ENCODE data around the gene TMUB1.

The TMUB1 gene

DNA sequence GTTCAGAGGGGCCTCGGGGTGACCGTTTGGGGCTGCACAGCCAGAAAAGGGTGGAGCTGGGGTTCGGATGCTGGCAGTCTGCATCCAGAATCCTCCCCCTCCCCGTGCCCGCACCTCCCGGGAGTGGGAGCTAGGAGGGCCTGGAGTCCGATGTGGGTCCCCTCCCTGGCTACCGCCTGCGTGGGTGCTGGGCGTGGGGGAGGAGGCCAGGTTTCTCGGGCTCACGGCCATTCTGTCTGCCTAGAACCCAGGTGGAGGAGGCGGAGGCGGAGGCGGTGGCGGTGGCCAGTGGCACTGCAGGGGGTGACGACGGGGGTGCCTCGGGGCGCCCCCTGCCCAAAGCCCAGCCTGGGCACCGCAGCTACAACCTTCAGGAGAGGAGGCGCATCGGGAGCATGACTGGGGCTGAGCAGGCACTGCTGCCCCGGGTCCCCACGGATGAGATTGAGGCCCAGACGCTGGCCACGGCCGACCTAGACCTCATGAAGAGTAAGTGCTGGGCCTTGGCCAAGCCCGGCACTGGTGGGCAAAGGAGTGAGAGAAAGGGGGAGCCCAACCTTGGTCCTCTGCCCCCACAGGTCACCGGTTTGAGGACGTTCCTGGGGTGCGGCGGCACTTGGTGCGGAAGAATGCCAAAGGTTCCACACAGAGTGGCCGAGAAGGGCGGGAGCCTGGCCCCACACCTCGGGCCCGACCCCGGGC lies 16.9 kb downstream of the TMUB1 start:
- DNase-seq: no peak

GRCh38 chr7:151065516-151065915 lies 17.8 kb downstream of the TMUB1 start:
- no peak for DNase-seq

GRCh38 chr7:151064993-151065392 lies 18.3 kb downstream of the TMUB1 start:
- no peak for DNase-seq

DNA sequence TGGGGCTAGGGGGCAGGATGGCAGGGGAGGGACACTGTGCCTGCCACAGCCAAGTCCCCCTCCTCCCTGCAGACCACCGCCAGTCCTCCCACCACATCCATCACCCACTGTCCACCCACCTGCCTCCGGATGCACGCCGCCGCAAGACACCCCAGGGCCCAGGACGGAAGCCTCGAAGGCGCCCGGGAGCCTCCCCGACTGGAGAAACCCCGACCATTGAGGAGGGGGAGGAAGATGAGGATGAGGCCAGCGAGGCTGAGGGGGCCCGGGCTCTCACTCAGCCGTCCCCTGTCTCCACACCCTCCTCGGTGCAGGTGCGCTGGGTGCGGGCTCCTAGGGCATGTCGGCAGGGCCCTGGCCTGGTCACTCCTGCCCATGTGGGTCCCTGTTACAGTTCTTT lies 18.8 kb downstream of the TMUB1 start:
- DNase-seq: no peak

DNA sequence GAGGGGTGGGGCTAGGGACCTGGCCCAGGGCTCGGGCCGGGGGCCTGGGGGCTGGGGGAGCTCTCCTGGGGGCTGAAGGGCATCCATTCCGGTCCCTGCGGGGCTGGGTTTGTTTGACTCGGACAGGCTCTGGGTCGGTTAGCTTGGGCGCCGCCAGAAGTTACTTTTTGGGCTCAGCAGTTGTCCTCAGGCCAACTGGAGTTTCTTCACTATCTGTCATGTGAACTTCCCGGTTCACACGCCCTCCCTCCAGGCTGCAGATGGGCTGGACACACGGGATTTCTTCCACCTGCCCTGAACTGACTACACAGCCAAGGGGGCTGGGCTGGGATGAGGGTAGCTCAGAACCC lies 20.1 kb downstream of the TMUB1 start:
- DNase-seq: no peak

GRCh38 chr7:151062399-151063211 lies 20.7 kb downstream of the TMUB1 start:
- DNase-seq: no peak

- DNase-seq: no peak
These were observed 21.2 kb downstream of the TMUB1 start for GRCh38 chr7:151062111-151062398.

- DNase-seq: no peak
These were observed 21.8 kb downstream of the TMUB1 start for GRCh38 chr7:151061213-151062110.

GRCh38 chr7:151060416-151061212 lies 22.7 kb downstream of the TMUB1 start:
- DNase-seq: no peak

DNA sequence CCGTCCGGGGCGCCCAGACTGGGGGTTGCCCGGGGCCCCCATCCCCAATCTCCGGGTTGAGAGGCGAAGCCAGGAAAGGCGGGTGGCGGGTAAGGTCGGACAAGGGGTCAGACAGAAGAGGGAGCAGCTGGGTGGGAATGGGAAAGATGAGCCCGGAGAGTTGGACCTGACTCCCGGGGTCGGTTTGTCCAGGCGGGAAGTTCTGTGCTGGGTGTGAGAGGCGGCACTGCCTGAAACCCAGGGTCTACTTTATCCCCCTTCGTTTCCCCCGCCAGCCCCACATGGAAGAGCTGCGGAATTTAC lies 23.2 kb downstream of the TMUB1 start:
- no peak for DNase-seq

GRCh38 chr7:151059367-151060112 lies 23.8 kb downstream of the TMUB1 start, which contains the start of gene SLC4A2:
TSS of gene SLC4A2 (plus strand) at chr7:151059589. CDS start at chr7:151061988, 2,399 bp downstream.
- DNase-seq: no peak

- no peak for DNase-seq
These were observed 24.4 kb downstream of the TMUB1 start for GRCh38 chr7:151058781-151059366.

DNA sequence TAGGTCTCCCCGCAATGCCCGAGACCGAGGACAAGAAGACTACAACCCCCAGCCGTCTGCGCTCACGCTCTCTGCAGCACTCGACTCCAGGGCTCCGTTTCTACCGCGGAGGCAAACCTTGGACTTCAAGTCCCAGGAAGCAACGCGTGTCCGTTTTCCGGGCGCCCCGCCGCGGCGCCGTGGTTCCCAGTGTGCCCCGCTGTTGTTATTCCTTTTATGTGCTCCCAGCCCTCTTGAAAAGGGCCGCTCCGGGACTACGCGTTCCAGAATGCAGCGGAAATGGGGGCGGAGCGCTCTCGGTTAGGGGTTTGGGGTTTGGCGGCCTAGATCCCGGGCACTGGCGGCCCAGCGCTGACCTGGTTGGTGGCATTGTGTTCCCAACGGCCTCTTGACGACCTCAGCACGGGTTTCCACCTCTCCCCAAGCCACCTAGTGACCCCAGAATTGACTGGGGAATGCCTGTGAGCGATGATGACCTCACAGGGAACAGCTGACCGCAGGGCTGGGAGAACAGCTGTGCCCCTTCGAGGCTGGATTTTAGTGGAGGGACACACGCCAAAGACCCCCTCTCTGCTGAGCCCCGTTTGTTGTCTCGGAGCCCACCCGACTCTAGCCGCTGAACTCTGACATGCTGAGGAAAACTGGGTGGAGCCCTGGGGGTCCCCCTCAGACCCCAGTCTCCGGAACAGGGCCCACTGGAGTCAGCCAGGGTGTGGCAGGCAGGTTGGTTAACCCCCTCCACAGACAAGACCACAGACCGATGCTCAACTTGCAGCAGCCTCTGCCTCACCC lies 25.1 kb downstream of the TMUB1 start:
- peak; percentile 99 for DNase-seq

DNA sequence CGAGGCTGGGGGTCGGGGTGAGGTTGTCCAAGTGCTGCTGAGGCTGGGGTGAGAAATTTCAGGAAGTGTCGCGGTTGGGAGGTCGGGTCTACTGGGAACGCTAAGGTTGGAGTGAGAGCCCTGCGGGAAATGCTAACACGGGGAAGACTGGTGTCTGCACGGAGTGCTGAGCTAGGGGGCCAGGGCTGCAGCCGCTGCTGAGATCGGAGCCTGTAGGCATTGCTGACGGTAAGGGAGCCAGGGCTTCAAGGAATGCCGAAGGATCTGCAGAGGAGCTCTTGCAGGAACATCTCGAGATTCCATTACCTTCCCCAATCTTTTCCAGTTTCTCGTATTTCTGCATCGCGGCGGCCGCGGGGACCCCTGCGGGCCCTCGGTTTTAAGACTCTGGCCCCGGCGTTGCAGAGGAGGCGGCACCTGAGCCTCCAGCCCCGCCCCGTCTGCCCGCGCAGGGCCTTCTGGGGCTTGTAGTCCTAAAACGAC lies 25.7 kb downstream of the TMUB1 start, which contains the start of gene CDK5:
Gene CDK5, minus strand, starts transcription at position 392 of the 483 bp plus-strand sequence. Its CDS starts 49 bp downstream, at position 343.
- no peak for DNase-seq

GRCh38 chr7:151056666-151057505 lies 26.4 kb downstream of the TMUB1 start:
- no peak for DNase-seq

DNA sequence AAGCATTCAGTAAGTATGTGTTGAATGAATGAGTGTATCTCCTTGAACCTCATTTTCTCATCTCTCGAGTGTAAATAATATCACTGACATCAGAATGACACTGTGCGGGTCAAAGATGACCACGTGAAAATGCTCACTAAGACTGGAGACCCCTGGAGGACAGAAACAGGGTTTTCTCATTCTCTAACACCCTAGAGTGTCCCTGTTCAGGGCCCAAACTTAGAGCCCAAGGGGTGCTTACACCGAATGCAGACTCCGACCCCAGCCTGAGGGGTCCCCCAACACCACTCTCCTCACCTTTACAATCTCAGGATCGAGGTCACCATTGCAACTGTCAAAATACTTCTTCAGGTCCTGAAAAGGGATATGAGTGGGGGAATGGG lies 27.0 kb downstream of the TMUB1 start:
- DNase-seq: no peak

GRCh38 chr7:151053751-151054150 lies 29.5 kb downstream of the TMUB1 start:
- DNase-seq: no peak

DNA sequence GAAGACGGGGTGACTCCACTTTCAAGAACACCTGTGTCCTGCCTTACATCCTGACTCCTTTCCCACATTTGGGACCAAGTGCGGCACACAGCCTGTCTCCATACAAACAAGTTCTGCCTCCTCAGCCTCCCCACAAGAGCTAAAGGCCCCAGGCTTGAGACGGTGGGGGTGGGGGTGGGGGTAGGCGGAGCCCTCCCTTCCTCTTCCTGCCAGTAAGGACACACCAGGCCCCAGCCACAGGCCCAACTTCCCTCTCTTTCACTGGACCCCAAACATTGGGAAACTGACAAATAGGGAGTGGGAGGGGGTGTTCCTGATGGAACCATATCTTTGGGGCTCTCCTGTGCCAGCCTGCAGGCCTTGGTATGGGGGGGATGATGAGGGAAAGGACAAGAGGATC lies 30.2 kb downstream of the TMUB1 start:
- no peak for DNase-seq

DNA sequence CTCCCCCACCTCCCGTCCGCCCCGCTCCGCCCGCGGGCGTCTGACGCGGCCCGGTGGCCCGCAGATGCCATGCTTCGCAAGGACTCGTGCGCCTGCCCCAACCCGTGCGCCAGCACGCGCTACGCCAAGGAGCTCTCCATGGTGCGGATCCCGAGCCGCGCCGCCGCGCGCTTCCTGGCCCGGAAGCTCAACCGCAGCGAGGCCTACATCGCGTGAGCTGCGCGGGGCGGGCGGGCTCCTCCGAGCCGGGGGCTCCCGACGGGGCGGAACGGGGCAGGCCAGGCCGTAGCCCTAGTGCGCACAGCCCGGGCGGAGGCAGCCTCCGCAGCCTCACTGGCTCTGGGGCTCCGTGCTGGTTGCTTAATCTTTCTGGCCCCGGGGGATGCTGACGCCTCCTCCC lies 32.2 kb downstream of the TMUB1 start:
- no peak for DNase-seq
